Sigmoid colon (tissue), 4 donors: ENCODE data around the gene OR52M1.

Experiments used
- CTCF ChIP-seq, 4 experiments: fragments of 450-650 bp in 3 of 4; fragments of 200-600 bp in 1 of 4; IDR thresholded peaks; one replicate each; pipeline ENCODE4 v1.5.1; 2016 to 2019; ENCODE audit warnings: antibody characterized with exemption in 4 of 4, mild to moderate bottlenecking in 3 of 4, moderate library complexity in 2 of 4
- EP300 ChIP-seq, 4 donors: sonication (generic); formaldehyde crosslinking; IDR thresholded peaks; one replicate each; pipeline ENCODE4 v1.6.1; 2017; ENCODE audit warnings: antibody characterized with exemption in 4 of 4

GRCh38 chr11:4539603-4540219 is 5.3 kb upstream of the OR52M1 start:
- TF ChIP-seq CTCF (IDR thresholded peaks at IDR 0.05) (peak in 3 of 4 experiments; percentile 31 to 58 (median 50)), EP300 (IDR thresholded peaks at IDR 0.05) (no peak)
